ENCODE data around the gene CLN3. TPM values are rescaled to one million over a fixed set of nuclear protein-coding genes. Genes with fewer than 3 reads are reported as not detected.

The CLN3 gene
- total and polyA plus RNA-seq, 9 of the 15 experiments (the other 6 are each of a cell fraction or from before 2014, with no cell fraction given) = 2.5 to 27.1 (median 11.6) TPM

DNA sequence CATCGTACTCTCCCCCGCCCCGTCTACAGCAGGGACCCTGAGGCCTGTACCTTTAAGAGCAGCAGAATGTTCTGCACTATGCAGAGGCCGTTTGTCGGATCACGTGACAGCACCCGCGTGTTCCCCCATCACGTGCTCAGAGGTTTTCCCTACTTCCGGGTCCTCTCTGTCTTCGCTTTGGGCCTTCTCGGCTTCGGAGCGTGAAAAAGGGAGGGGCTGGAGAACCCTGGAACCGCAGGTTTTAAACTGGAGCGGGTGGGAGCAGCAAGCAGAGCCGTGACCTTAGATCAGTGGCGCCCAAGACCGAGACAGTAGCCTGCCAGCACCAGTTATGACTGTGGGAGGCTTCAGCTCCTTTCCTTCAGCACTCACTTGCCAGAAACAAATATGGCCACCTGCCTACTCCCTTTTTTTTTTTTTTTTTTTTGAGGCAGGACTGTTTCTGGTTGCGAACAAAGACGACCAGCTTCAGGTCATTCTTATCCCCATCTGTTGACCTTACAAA lies at the start of gene CLN3 (continued):
- TF ChIP-seq SREBF1 (IDR thresholded peaks at IDR 0.05; ENCODE audit: borderline replicate concordance, low read depth, low read length) = 0 out of 2 replicates have a peak, but pooled peaks have one; percentile 55
- TF ChIP-seq ZBTB1 (CRISPR knock-in tag; IDR thresholded peaks at IDR 0.05; ENCODE audit: borderline replicate concordance, low read depth) = 0 out of 2 replicates have a peak, but pooled peaks have one; percentile 56
- TF ChIP-seq JUN (IDR thresholded peaks at IDR 0.05; ENCODE audit: borderline replicate concordance, low read depth, low read length) = peak; percentile 10; the same call in 1 of the 2 replicates
- TF ChIP-seq JUN (CRISPR knock-in tag; IDR thresholded peaks at IDR 0.05; ENCODE audit: borderline replicate concordance) = 0 out of 2 replicates have a peak, but pooled peaks have one; percentile 27
- TF ChIP-seq, protein P1, sequence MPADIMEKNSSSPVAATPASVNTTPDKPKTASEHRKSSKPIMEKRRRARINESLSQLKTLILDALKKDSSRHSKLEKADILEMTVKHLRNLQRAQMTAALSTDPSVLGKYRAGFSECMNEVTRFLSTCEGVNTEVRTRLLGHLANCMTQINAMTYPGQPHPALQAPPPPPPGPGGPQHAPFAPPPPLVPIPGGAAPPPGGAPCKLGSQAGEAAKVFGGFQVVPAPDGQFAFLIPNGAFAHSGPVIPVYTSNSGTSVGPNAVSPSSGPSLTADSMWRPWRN (IDR thresholded peaks at IDR 0.05; ENCODE audit: low read depth) = 0 out of 2 replicates have a peak, but pooled peaks have one; percentile 34
- peak; percentile 58; the same call in 1 of the 2 replicates for TF ChIP-seq TAF7 (tag; IDR thresholded peaks at IDR 0.05)
- TF ChIP-seq DPF2 (IDR thresholded peaks at IDR 0.05) = peak; percentile 18; the same call in 1 of the 2 replicates
- TF ChIP-seq, protein P2, sequence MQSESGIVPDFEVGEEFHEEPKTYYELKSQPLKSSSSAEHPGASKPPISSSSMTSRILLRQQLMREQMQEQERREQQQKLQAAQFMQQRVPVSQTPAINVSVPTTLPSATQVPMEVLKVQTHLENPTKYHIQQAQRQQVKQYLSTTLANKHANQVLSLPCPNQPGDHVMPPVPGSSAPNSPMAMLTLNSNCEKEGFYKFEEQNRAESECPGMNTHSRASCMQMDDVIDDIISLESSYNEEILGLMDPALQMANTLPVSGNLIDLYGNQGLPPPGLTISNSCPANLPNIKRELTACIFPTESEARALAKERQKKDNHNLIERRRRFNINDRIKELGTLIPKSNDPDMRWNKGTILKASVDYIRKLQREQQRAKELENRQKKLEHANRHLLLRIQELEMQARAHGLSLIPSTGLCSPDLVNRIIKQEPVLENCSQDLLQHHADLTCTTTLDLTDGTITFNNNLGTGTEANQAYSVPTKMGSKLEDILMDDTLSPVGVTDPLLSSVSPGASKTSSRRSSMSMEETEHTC (IDR thresholded peaks at IDR 0.05) = peak; percentile 99
- TF ChIP-seq FOXJ2 (tag; IDR thresholded peaks at IDR 0.05) = peak; percentile 89
- TF ChIP-seq TRIM28 (IDR thresholded peaks at IDR 0.05) = peak; percentile 35; the same call in 1 of the 2 replicates
- TF ChIP-seq E2F1 (CRISPR knock-in tag; IDR thresholded peaks at IDR 0.05) = peak; percentile 52; the same call in 1 of the 2 replicates
- TF ChIP-seq SMAD1 (IDR thresholded peaks at IDR 0.05; ENCODE audit: low read depth, low read length, partially characterized antibody) = no peak
- peak; percentile 98 for TF ChIP-seq NFRKB (IDR thresholded peaks at IDR 0.05; ENCODE audit: low read depth)
